ENCODE results near the gene KCNMB1.

KCNMB1 gene

DNA sequence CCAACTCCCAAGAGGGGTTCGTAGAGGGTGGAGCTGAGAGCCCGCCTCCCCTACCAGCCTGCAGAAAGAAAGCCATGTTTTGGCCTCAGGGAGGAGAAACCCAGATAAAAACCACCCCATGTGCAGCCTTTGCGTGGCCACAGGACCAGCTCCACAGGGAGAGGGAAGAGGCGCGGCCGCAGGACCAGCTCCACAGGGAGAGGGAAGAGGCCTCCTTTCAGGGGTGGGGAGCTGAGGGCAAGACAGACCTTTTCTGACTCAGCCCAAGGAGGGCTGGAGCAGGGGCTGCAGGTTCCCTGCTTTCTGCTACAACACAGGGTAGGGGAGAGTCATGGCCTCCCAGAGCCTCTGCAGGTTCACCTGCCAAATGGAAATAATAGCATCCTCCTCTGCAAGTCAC is 37.6 kb upstream of the KCNMB1 start:
- no peak for DNase-seq
- TF ChIP-seq, protein P1, sequence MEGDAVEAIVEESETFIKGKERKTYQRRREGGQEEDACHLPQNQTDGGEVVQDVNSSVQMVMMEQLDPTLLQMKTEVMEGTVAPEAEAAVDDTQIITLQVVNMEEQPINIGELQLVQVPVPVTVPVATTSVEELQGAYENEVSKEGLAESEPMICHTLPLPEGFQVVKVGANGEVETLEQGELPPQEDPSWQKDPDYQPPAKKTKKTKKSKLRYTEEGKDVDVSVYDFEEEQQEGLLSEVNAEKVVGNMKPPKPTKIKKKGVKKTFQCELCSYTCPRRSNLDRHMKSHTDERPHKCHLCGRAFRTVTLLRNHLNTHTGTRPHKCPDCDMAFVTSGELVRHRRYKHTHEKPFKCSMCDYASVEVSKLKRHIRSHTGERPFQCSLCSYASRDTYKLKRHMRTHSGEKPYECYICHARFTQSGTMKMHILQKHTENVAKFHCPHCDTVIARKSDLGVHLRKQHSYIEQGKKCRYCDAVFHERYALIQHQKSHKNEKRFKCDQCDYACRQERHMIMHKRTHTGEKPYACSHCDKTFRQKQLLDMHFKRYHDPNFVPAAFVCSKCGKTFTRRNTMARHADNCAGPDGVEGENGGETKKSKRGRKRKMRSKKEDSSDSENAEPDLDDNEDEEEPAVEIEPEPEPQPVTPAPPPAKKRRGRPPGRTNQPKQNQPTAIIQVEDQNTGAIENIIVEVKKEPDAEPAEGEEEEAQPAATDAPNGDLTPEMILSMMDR (IDR thresholded peaks at IDR 0.05; ENCODE audit: low read depth, low read length) = no peak
- Histone ChIP-seq H3K27ac (no peak overlapping the region), H3K9me3 (ENCODE audit: severe bottlenecking) (no peaks in the 10 kb centered on the region), H3K36me3 (no peaks in the 10 kb centered on the region), H3K27me3 (ENCODE audit: insufficient read depth, low read depth, severe bottlenecking) (peaks cover 84% of the 10 kb centered on the region), H3K4me3 (ENCODE audit: low read depth, low read length) (no peak overlapping the region)

DNA sequence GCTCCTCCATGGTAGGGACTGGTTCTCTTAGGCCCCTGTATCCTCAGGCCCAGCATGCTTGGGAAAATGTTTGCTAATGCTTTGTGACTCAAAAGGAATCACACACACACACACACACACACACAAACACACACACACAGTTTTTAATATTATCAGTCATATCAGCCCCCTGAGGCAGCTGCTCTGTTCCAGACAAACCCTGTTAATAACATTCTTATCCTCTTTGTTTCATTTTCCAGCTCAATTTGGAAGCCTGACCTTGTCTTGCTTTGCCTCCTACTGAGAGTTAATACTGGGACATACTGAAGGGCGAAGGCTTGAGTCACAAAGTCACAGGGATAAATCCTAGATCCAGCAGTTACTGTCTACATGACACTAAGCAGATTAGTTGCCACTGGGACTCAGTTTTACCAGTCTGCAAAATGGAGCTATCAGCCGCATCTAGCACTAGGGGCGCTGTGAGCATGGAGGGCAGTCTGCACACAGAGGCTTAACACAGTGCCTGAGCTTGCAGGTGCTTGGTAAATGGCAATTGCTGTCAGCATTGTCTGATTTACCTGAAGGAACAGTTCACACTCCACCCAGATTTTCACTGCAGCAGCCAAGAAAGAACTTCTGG is 37.1 kb upstream of the KCNMB1 start:
- no peak for DNase-seq
- Histone ChIP-seq H3K36me3 (no peaks in the 10 kb centered on the region), H3K4me3 (ENCODE audit: low read depth, low read length) (no peak overlapping the region), H3K27me3 (ENCODE audit: insufficient read depth, low read depth, severe bottlenecking) (peaks cover 84% of the 10 kb centered on the region), H3K9me3 (ENCODE audit: severe bottlenecking) (no peaks in the 10 kb centered on the region), H3K27ac (no peak overlapping the region)
- TF ChIP-seq, protein P1 (IDR thresholded peaks at IDR 0.05; ENCODE audit: low read depth, low read length) = no peak

DNA sequence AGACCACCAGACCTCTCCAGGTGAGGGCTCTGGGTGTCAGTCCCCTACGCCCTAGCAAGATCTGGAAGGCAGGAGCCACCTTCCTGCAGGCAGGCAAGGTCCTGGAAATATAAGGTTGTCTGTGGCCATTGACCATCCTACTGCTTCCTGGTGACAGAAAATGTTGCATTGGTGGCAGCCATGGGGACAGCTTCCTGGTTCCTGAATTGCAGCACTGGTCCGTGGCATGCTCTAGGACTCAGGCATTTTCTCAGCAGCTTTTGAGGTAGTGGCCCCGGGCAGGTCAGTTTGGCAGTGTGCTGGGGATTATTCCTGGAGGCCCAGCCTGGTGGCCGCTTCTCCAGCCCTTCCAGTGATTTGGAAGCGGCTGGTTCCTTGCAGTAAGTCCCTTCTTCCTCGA is 36.6 kb upstream of the KCNMB1 start:
- H3K36me3 ChIP-seq = no peaks in the 10 kb centered on the region
- H3K27ac ChIP-seq = no peak overlapping the region
- peaks cover 79% of the 10 kb centered on the region for H3K27me3 ChIP-seq (ENCODE audit: insufficient read depth, low read depth, severe bottlenecking)
- DNase-seq = no peak
- no peak overlapping the region for H3K4me3 ChIP-seq (ENCODE audit: low read depth, low read length)
- no peaks in the 10 kb centered on the region for H3K9me3 ChIP-seq (ENCODE audit: severe bottlenecking)
- TF ChIP-seq, protein P1 (IDR thresholded peaks at IDR 0.05; ENCODE audit: low read depth, low read length) = no peak

DNA sequence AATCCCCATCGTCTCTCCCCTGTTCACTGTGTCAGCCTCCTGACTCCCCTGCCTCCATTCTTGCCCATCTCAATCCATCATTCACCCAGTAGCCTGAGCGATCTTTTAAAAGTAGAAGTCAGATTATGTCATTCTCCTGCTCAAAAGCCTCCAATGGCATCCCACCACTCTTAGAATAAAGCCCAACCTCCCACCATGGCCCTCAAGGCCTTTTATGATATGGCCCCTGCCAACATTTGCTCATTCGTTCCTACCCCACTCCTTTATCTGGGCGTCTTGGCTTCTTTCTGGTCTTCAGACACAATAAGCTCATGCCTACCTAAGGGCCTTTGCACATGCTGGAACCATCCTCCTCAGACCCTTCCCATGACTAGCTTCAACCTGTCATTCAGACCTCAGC is 35.5 kb upstream of the KCNMB1 start:
- TF ChIP-seq, protein P1 (IDR thresholded peaks at IDR 0.05; ENCODE audit: low read depth, low read length) = no peak
- H3K27ac ChIP-seq = no peak overlapping the region
- no peaks in the 10 kb centered on the region for H3K36me3 ChIP-seq
- no peak overlapping the region for H3K4me3 ChIP-seq (ENCODE audit: low read depth, low read length)
- H3K27me3 ChIP-seq (ENCODE audit: insufficient read depth, low read depth, severe bottlenecking) = peaks cover 77% of the 10 kb centered on the region
- DNase-seq = no peak
- no peaks in the 10 kb centered on the region for H3K9me3 ChIP-seq (ENCODE audit: severe bottlenecking)

DNA sequence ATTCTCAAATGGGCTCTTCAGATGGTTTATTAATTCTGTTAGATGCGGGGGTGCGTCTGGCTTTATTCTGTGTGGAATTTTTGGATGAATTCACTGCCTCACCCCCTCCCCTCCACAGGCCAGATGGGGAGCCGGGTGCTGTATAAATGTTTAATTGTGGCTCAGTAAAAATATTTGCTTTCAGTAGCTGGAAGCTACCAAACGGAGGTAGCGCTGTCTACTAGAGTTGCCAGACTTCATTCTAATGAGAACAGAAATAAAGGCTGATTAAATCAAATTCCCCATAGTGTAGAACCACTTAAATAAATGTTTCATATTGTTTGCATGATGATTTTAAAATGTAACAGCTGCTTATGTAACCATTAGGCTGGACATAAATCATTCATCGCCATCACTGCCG is 34.5 kb upstream of the KCNMB1 start:
- Histone ChIP-seq H3K9me3 (ENCODE audit: severe bottlenecking) (no peaks in the 10 kb centered on the region), H3K27me3 (ENCODE audit: insufficient read depth, low read depth, severe bottlenecking) (peaks cover 77% of the 10 kb centered on the region), H3K4me3 (ENCODE audit: low read depth, low read length) (no peak overlapping the region), H3K36me3 (no peaks in the 10 kb centered on the region), H3K27ac (no peak overlapping the region)
- TF ChIP-seq, protein P1 (IDR thresholded peaks at IDR 0.05; ENCODE audit: low read depth, low read length) = no peak
- DNase-seq = no peak

DNA sequence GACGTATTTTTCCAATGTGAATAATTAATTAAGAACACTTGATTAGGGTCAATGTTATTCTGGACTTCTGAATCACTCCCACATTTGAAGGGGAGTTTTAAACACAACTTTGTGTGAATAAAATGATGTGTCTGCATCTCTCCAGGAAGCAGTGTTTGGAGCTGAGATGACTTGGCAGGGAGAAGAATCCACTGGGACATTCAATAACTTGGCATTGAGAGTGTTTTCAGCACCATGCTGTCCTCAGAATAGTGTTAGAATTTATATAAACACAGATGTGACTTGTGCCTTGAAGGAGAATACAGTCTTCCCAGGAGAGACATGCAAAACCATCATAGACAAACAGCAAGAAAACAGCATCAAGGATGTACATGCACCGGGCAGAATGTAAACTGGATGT is 32.7 kb upstream of the KCNMB1 start:
- peaks cover 73% of the 10 kb centered on the region for H3K27me3 ChIP-seq (ENCODE audit: insufficient read depth, low read depth, severe bottlenecking)
- DNase-seq = no peak
- no peak overlapping the region for H3K27ac ChIP-seq
- H3K9me3 ChIP-seq (ENCODE audit: severe bottlenecking) = no peaks in the 10 kb centered on the region
- no peak overlapping the region for H3K4me3 ChIP-seq (ENCODE audit: low read depth, low read length)
- TF ChIP-seq, protein P1 (IDR thresholded peaks at IDR 0.05; ENCODE audit: low read depth, low read length) = no peak
- H3K36me3 ChIP-seq = no peaks in the 10 kb centered on the region

Measured in WERI-Rb-1 (cell line).